NCI-H1694 (cell line): ENCODE measurements around the gene DDX19B.
"Not testable (repeated sequence)": the region's sequence is repeated elsewhere in the genome, so short reads cannot be mapped to it uniquely, and the experiment has no call there.

Source experiments
- DNase-seq: peaks from one replicate; lab custom pipeline; 2025; lab: John Stamatoyannopoulos, UW

DDX19B gene

GRCh38 chr16:70349783-70350182, 50.8 kb downstream of the DDX19B start:
- DNase-seq, result no peak

- no peak for DNase-seq
Observed at GRCh38 chr16:70359552-70359951, 60.6 kb downstream of the DDX19B start.

GRCh38 chr16:70364399-70364798, 65.4 kb downstream of the DDX19B start:
- no peak for DNase-seq

- not testable (repeated sequence) for DNase-seq
Observed at GRCh38 chr16:70370145-70370544, 71.2 kb downstream of the DDX19B start.

- no peak for DNase-seq
Observed at GRCh38 chr16:70370924-70371323, 71.9 kb downstream of the DDX19B start.

GRCh38 chr16:70372921-70373728, 74.1 kb downstream of the DDX19B start:
- no peak for DNase-seq

GRCh38 chr16:70374213-70374612, 75.2 kb downstream of the DDX19B start:
- no peak for DNase-seq

GRCh38 chr16:70375636-70376611, 76.9 kb downstream of the DDX19B start:
- peak; percentile 56 for DNase-seq

- no peak for DNase-seq
Observed at GRCh38 chr16:70377782-70378181, 78.8 kb downstream of the DDX19B start.

- no peak for DNase-seq
Observed at GRCh38 chr16:70378869-70379493, 80.0 kb downstream of the DDX19B start.

GRCh38 chr16:70380248-70380918, 81.4 kb downstream of the DDX19B start:
- DNase-seq, result no peak

- peak; percentile 84 for DNase-seq
Observed at GRCh38 chr16:70380919-70381603, 82.1 kb downstream of the DDX19B start.

GRCh38 chr16:70381604-70382342, 82.8 kb downstream of the DDX19B start:
- DNase-seq, result no peak

- DNase-seq, result no peak
Observed at GRCh38 chr16:70383421-70383960, 84.5 kb downstream of the DDX19B start.
